HEK293T (cell line): ENCODE data around the gene KCTD8.

Experiments
- CTCF ChIA-PET: fragments of 350-600 bp; formaldehyde crosslinking; extraction: SDS; loops from one replicate; lab custom pipeline; 2021; ENCODE audit warnings: antibody characterized with exemption, inconsistent platforms; lab: Yijun Ruan, JAX
- POLR2A ChIA-PET: fragments of 350-600 bp; formaldehyde crosslinking; extraction: SDS; loops from one replicate; lab custom pipeline; 2020; ENCODE audit warnings: antibody characterized with exemption, inconsistent platforms; lab: Yijun Ruan, JAX
- DNase-seq: peaks from one replicate; pipeline ENCODE4 v3.0.0; 2012; ENCODE audit warnings: mixed read lengths; ENCODE audit errors: extremely low spot score
- ARNT ChIP-seq: fragments of 450-650 bp; IDR thresholded peaks from 2 replicates; pipeline ENCODE4 v1.6.1; 2017; ENCODE audit warnings: mild to moderate bottlenecking
- BHLHE40 ChIP-seq: fragments of 450-650 bp; IDR thresholded peaks from 2 replicates; pipeline ENCODE4 v1.6.1; 2016; ENCODE audit warnings: mild to moderate bottlenecking, moderate library complexity, borderline replicate concordance
- CTBP1 ChIP-seq: fragments of 450-650 bp; IDR thresholded peaks from 2 replicates; pipeline ENCODE4 v1.6.1; 2016; ENCODE audit warnings: borderline replicate concordance
- ELF4 ChIP-seq: fragments of 450-650 bp; IDR thresholded peaks from 2 replicates; pipeline ENCODE4 v1.6.1; 2017; ENCODE audit warnings: antibody characterized with exemption
- FOXA1 ChIP-seq: fragments of 450-650 bp; IDR thresholded peaks from 2 replicates; pipeline ENCODE4 v1.6.1; 2016; ENCODE audit warnings: mild to moderate bottlenecking
- FOXK2 ChIP-seq: fragments of 450-650 bp; IDR thresholded peaks from 2 replicates; pipeline ENCODE4 v1.6.1; 2016; ENCODE audit warnings: mild to moderate bottlenecking
- FOXM1 ChIP-seq: fragments of 450-650 bp; IDR thresholded peaks from 2 replicates; pipeline ENCODE4 v1.6.1; 2017; ENCODE audit warnings: mild to moderate bottlenecking, borderline replicate concordance
- HDGF ChIP-seq: fragments of 450-650 bp; IDR thresholded peaks from 2 replicates; pipeline ENCODE4 v1.6.1; 2017; ENCODE audit warnings: antibody characterized with exemption, borderline replicate concordance
- L3MBTL2 ChIP-seq: fragments of 450-650 bp; conservative IDR thresholded peaks from 2 replicates; pipeline ENCODE4 v1.6.1; 2016; ENCODE audit warnings: mild to moderate bottlenecking
- LEF1 ChIP-seq: fragments of 450-650 bp; IDR thresholded peaks from 2 replicates; pipeline ENCODE4 v1.6.1; 2017; ENCODE audit warnings: mild to moderate bottlenecking, borderline replicate concordance
- NFRKB ChIP-seq: fragments of 450-650 bp; IDR thresholded peaks from 2 replicates; pipeline ENCODE4 v1.6.1; 2016; ENCODE audit warnings: mild to moderate bottlenecking, moderate library complexity
- PKNOX1 ChIP-seq: fragments of 450-650 bp; IDR thresholded peaks from 2 replicates; pipeline ENCODE4 v1.6.1; 2016
- SP1 ChIP-seq: fragments of 450-650 bp; IDR thresholded peaks from 2 replicates; pipeline ENCODE4 v1.6.1; 2017
- SUZ12 ChIP-seq: fragments of 450-650 bp; IDR thresholded peaks from 2 replicates; pipeline ENCODE4 v1.6.1; 2016; ENCODE audit warnings: mild to moderate bottlenecking
- TARDBP ChIP-seq: fragments of 450-650 bp; IDR thresholded peaks from 2 replicates; pipeline ENCODE4 v1.6.1; 2016
- ZNF384 ChIP-seq: fragments of 450-650 bp; IDR thresholded peaks from 2 replicates; pipeline ENCODE4 v1.6.1; 2016

Gene KCTD8

GRCh38 chr4:44351069-44351468 lies 97.5 kb downstream of the KCTD8 start:
- CTCF ChIA-PET, result no interaction called here
- TF ChIP-seq ELF4 (no peak), FOXK2 (no peak), FOXM1 (no peak), LEF1 (no peak), ARNT (no peak)
- no peak for DNase-seq

GRCh38 chr4:44342800-44343199 lies 105.8 kb downstream of the KCTD8 start:
- TF ChIP-seq ELF4 (no peak), TARDBP (no peak)
- POLR2A ChIA-PET, result no interaction called here
- CTCF ChIA-PET, result no interaction called here
- no peak for DNase-seq

More at GRCh38 chr4:44351069-44351468, 97.5 kb downstream of the KCTD8 start:
- POLR2A ChIA-PET, result no interaction called here

GRCh38 chr4:44326741-44327140 lies 121.9 kb downstream of the KCTD8 start:
- POLR2A ChIA-PET, result no interaction called here

GRCh38 chr4:44320833-44321232 lies 127.8 kb downstream of the KCTD8 start:
- TF ChIP-seq TARDBP (no peak), FOXA1 (no peak), ELF4 (no peak), PKNOX1 (no peak), SUZ12 (no peak), LEF1 (no peak), HDGF (no peak), ARNT (no peak), NFRKB (no peak), FOXK2 (no peak), ZNF384 (no peak), BHLHE40 (no peak), SP1 (no peak), L3MBTL2 (no peak), CTBP1 (no peak), FOXM1 (no peak)
- no peak for DNase-seq
- ChIA-PET CTCF (no interaction called here), POLR2A (no interaction called here)

More at GRCh38 chr4:44326741-44327140, 121.9 kb downstream of the KCTD8 start:
- CTCF ChIA-PET, result no interaction called here
- DNase-seq, result no peak
- TF ChIP-seq FOXM1 (no peak), TARDBP (no peak)

GRCh38 chr4:44319129-44319528 lies 129.5 kb downstream of the KCTD8 start:
- no peak for DNase-seq
- ChIA-PET POLR2A (no interaction called here), CTCF (no interaction called here)
- TF ChIP-seq FOXM1 (no peak), SP1 (no peak), CTBP1 (no peak), BHLHE40 (no peak), NFRKB (no peak), FOXA1 (no peak), SUZ12 (no peak), LEF1 (no peak), HDGF (no peak), ARNT (no peak), FOXK2 (no peak), ELF4 (no peak), L3MBTL2 (no peak), ZNF384 (no peak), PKNOX1 (no peak), TARDBP (no peak)

GRCh38 chr4:44313702-44314101 lies 134.9 kb downstream of the KCTD8 start:
- POLR2A ChIA-PET, result no interaction called here
- no peak for TF ChIP-seq BHLHE40
- TF ChIP-seq L3MBTL2, result no peak
- no peak for TF ChIP-seq NFRKB
- no peak for TF ChIP-seq LEF1
- no peak for TF ChIP-seq CTBP1
- no peak for TF ChIP-seq SUZ12
- no peak for TF ChIP-seq HDGF
- no peak for TF ChIP-seq FOXA1
- TF ChIP-seq ZNF384, result no peak
- no peak for TF ChIP-seq FOXM1
- TF ChIP-seq FOXK2, result no peak
- no peak for TF ChIP-seq SP1
- TF ChIP-seq TARDBP, result no peak
- no peak for TF ChIP-seq ELF4
- DNase-seq, result no peak
- CTCF ChIA-PET, result no interaction called here

GRCh38 chr4:44287505-44287904 lies 161.1 kb downstream of the KCTD8 start:
- no peak for TF ChIP-seq LEF1
- no peak for DNase-seq
- ChIA-PET CTCF (no interaction called here), POLR2A (no interaction called here)

- TF ChIP-seq HDGF (no peak), ARNT (no peak), NFRKB (no peak), TARDBP (no peak), ELF4 (no peak), PKNOX1 (no peak), SUZ12 (no peak), LEF1 (no peak), SP1 (no peak), FOXA1 (no peak), L3MBTL2 (no peak), CTBP1 (no peak), FOXK2 (no peak), FOXM1 (no peak), BHLHE40 (no peak), ZNF384 (no peak)
- no peak for DNase-seq
- POLR2A ChIA-PET, result no interaction called here
- CTCF ChIA-PET, result no interaction called here
These were observed 169.1 kb downstream of the KCTD8 start for GRCh38 chr4:44279469-44279868.
